HG03378 (cell line): ENCODE measurements around the gene TP53I3.
A peak's percentile ranks its signal among the peaks of the same experiment; 100 is the strongest.
"Not testable (repeated sequence)": the region's sequence is repeated elsewhere in the genome, so short reads cannot be mapped to it uniquely, and the experiment has no call there.

Source experiments
- ATAC-seq: cut with Tn5 transposase; IDR thresholded peaks from one replicate; pipeline ENCODE4 v1.9.1; 2021; ENCODE audit warnings: mild to moderate bottlenecking, moderate library complexity; ENCODE audit not compliant: unreplicated experiment

Gene TP53I3

DNA sequence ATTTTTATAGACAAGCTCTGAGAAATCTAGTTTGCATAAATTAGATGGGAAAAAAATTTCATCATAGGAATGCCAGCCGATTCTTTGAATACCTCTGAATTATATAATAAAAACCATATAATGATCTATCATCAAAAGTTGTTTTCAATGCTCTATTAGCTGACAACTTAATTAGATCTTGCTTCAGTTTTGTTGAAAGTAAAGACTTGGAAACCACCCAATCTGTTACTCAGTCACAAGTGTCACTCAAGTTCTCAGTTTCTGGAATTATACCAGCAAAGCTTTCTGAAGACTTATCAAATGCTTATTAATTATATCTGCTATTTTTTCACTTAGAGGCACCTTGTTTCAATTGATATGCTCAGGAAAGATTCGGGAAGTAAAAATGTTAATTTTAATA is 17.4 kb upstream of the TP53I3 start:
- no peak for ATAC-seq

DNA sequence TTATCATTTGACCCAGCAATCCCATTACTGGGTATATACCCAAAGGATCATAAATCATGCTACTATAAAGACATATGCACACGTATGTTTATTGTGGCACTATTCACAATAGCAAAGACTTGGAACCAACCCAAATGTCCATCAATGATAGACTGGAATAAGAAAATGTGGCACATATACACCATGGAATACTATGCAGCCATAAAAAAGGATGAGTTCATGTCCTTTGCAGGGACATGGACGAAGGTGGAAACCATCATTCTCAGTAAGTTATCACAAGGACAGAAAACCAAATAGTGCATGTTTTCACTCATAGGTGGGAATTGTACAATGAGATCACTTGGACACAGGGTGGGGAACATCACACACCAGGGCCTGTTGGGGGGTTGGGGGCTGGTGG is 16.1 kb upstream of the TP53I3 start:
- ATAC-seq = not testable (repeated sequence)

DNA sequence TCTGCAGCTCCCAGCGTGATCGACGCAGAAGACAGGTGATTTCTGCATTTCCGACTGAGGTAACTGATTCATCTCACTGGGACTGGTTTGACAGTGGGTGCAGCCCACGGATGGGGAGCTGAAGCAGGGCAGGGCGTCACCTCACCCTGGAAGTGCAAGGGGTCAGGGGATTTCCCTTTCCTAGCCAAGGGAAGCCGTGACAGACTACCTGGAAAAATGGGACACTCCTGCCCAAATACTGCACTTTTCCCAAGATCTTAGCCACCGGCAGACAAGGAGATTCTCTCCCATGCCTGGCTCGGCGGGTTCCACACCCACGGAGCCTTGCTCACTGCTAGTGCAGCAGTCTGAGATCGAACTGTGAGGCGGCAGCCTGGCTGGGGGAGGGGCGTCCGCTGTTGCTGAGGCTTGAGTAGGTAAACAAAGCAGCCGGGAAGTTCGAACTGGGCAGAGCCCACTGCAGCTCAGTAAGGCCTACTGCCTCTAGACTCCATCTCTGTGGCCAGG is 10.6 kb upstream of the TP53I3 start:
- not testable (repeated sequence) for ATAC-seq

DNA sequence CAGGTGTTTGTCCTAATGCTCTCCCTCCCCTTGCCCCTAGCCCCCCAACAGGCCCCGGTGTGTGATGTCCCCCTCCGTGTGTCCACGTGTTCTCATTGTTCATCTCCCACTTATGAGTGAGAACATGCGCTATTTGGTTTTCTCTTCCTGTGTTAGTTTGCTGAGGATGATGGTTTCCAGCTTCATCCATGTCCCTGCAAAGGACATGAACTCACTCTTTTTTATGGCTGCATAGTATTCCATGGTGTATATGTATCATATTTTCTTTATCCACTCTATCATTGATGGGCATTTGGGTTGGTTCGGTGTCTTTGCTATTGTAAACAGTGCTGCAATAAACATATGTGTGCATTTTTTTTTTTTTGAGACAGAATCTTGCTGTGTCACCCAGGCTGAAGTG is 8.6 kb upstream of the TP53I3 start:
- ATAC-seq = not testable (repeated sequence)

DNA sequence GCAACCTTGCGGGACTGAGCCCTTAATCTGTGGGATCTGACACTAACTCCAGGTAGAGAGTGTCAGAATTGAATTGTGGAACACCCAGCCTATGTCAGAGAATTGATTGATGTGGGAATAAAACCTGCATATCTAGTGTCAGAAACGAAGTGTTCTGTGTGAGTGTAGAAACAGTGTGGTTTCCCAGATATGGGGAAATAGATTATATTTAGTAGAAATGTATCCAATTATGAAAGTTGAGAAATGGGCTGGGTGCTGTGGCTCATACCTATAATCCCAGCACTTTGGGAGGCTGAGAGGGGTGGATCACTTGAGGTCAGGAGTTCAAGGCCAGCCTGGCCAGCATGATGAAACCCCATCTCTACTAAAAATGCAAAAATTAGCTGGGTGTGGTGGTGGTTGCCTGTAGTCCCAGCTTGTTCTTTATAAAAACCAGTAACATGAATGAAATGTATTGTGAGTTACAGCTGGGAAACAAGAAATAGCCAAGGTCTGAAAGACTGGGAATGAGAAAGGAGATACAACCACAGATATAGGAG is 4.3 kb upstream of the TP53I3 start:
- ATAC-seq = no peak

DNA sequence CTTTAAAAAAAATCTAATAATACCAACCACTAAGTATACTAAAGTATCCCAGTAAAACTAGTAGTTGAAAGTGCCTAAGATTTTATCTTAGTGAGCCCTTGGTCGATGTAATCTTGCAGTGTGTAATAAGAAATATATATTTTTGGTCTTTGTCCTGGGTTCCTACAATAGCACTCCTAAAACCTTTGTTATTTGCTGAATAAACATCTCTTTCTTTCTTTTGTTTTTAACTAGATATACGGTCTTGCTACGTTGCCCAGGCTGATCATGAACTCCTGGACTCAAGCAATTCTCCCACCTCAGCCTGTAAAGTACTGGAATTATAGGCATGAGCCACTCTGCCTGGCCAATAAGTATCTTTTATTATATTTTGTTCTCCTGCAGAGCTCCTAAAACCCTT is 2.4 kb upstream of the TP53I3 start:
- ATAC-seq = no peak

DNA sequence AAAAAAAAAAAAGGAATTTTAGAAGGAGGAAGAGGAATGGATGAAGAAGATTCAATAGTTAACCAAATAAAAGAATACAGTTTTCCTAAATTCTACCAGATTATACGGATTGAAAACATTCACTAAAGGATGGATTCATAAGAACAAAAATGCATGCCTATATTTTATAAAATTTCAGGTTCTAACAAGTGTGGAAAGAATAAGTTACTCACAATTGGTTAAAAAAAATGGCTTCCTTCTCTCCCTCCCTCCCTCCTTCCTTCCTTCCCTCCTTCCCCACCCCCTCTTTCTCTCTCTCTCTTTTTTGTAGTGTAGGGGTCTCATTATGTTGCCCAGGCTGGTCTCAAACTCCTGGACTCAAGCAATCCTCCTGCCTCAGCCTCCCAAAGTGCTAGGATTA is 1.6 kb upstream of the TP53I3 start:
- no peak for ATAC-seq

DNA sequence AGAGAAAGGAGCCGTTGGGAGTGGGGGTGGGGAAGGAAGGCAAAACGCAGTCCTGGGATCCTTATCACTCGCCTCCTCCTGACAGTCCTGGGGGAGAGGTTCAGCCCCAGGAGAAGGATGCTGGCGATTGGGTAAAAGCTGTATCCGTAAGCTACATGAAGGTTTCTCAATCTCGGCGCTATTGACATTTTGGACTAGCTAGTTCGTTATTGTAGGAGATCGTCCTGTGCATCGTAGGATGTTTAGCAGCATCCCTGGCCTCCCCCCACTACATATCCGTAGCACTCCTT is 511 bp upstream of the TP53I3 start:
- ATAC-seq = no peak

DNA sequence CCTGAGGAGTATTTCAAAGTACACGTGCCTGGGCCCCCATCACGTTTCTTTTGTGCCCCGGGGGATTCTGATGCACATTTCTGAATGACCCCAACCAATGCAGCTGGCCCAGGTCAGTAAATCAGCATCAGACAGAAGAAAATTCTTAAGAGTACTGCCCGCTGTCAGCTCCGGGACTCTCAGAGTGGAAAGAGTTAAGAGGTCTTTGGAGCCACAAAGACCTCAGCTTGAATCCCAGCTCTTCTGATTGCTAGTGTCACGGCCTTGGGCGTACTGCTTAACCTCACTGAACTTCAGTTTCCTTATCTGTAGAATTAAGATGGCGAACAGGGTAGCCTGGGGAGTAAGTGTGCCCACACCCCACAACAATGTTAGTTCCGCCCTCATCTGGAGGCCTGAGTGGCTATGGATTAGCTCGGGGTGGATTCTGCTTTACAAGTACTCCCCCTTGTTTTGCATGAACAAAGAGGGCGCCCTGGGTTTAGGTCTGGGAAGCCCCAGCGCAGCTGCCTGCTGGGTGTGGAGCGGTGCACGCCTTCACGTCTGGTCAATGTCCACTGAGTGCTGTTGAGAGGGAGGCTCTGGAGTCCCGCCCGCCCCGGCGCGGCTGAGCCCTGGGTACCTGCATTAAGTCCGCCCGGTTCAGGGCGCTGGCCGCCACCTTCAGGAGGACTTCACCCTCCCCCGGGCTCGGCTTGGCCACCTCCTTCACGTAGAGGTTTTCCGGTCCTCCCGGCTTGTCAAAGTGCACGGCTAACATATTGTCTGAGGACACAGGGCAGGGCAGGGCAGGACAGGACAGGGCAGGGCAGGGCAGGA is 858 bp downstream of the TP53I3 start:
- ATAC-seq = peak; percentile 83

DNA sequence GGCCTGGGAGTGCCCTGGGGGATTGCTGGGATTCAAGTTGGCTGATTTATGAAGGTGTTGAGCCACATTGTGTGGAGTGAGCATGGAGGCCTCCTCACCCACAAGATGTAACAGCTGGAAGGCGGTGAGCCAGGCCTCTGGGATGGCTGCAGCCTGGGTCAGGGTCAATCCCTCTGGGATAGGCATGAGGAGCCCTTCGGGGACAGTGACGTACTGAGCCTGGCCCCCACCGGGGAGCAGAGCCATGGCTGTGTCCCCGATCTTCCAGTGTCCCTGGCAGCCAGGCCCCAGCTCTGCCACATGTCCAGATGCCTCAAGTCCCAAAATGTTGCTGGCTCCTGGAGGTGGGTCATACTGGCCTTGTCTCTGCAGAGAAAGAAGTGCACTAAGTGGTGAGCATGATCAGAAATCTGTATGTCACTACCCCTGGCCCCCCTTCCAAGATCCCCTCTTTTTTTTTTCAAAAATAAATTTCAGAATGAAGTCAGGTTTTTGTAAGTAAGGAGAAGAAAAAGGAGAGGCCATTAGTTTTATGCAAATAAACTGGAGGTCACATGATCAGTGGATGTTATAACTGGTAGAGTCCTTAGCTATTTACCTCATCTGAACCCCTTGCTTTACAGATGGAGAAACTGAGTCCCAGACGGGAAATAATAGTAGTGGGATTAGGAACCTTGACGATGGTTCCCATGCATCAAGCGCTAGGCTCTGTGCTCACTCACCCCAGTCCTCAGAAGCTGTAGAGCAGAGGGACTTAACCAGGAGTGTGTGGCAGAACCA is 1.7 kb downstream of the TP53I3 start:
- no peak for ATAC-seq

DNA sequence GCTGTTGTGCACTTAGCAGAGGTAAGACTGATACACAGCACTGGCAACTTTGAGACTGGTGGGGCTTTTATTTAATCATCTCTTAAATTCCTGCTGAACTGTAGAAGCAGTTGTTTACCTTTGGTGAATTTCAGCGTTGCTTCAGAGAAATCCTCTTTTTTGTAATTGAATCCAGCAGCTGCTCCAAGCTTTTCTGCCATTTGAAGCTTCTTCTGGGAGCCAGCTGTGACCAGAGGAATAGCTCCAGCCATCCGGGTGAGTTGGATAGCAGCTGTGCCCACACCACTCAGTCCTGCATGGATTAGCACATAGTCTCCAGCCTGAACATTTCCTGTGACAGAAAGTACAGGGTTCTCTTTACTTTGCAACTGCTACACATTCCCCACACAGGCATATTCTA is 3.9 kb downstream of the TP53I3 start:
- ATAC-seq = no peak

DNA sequence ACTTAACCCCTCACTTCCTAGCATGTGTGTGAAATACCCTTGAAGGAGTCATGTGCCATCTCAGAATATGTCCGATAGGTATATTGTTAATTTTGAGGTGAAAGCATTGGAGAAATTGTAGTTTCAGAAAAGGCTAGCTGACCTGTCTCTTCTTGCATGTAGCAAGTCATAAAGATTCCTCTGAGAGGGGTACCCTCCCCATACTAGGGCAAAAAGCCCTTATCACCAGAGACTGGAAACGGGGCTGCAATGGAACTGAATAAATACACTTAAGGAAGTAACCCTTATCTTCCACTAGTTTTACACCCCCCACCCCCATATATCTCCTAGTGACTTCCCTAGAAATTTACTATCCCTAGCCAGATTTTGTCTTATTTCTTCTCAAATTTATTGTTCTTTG is 6.8 kb downstream of the TP53I3 start:
- ATAC-seq = no peak

DNA sequence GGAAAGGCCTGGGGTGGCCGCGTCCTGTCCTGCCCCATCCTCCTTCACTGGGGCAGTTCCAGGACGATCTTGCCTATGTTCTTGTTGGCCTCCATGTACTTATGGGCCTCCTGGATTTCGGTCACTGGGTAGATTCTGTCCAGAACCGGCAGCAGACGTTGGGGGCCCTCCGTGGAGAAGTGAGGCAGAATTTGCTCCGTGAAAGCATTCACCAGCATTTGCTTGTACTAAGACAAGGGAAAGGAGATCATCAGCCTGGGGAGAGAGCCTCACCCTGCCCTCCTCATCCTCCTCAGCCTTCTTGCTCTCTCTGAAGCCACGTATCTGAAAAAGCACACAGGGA is 7.1 kb downstream of the TP53I3 start:
- no peak for ATAC-seq

DNA sequence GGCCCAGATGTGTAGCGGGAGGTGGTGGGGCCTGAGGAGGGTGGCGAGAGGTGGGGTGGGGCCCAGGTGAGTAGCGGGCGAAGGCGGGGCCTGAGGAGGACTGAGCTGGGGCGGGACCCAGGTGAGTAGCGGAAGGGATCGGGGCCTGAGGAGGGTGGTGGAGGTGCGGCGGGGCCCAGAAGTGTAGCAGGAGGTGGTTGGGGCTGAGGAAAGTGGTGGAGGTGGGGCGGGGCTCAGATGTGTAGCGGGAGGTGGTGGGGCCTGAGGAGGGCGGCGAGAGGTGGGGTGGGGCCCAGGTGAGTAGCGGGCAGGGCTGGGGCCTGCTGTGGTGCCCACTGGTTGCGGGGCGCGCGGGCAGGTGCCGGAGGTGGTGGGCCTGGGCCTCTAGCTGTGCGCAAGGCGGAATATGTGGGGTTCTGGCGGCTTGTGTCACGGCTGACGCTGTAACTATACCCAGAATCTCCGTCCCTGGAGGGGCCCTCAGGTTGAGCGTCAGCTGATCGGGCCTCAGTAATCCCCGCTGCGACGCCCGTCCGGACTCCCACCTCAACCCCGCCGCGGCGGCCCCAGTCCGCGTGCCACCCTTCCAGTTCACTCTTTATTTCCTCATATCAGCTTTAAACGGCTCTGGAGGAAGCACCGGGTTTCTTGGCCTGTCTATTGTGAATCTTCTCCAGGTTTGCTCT is 7.6 kb downstream of the TP53I3 start:
- no peak for ATAC-seq

DNA sequence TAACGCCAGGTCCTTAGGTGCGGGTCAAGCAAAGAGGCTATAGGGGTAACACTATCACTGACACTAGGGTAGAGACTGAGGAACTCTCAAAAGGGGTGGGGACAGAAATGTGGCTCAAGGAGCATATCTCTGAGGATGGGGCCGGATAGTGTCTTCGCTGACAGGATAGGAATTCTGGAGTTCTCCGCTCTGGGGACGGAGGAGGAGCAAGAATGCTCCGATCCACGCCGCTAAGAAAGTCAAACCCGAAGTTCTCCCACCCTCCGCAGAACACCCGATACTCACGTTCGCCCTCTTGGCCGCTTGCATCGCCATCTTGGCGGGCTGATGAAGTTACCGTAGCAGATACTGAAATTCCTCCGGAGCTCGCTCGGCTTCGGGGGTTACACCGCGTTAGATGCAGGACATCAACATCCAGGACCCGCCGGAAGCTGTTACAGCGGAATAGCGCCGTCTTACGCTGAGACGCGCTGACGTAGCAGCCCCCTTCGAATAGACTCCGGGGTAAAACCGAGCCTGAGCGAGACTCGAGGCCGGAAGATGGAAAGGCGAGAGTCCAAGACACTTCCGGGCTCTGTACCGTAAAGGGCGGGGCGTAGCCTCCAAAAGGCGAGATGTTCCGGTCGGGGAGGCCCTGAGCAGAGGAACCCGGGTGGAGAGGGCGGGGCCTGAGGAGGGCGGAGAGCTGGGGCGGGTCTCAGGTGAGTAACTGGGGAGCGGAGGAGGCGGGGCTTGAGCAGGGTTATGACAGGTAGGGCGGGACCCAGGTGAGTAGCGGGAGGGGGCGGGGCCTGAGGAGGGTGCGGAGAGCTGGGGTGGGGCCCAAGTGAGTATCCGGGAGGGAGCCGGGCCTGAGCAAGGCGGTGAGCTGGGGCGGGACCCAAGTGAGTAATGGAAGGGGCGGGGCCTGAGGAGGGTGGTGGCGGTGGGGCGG is 8.5 kb downstream of the TP53I3 start, which contains the start of gene SF3B6:
SF3B6 (minus strand) TSS at position 412 of the 934 bp plus-strand sequence; CDS start at position 315, 97 bp downstream.
- ATAC-seq = peak; percentile 94

DNA sequence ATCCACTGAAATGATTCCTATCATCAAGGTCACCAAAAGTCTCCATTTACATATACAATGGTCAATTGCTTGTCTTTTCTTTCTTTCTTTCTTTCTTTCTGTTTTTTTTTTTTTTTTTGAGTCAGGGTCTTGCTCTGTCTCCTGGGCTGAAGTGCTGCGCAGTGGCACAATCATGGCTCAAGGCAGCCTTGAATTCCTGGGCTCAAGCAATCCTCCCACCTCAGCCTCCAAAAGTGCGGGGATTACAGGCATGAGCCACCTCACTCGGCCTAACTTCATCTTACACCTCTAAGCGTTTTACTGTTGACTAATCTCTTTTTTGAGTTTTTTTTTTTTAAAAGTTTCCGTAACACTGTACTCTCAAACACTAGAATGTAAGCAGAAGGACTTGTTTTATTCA is 9.4 kb downstream of the TP53I3 start:
- no peak for ATAC-seq

DNA sequence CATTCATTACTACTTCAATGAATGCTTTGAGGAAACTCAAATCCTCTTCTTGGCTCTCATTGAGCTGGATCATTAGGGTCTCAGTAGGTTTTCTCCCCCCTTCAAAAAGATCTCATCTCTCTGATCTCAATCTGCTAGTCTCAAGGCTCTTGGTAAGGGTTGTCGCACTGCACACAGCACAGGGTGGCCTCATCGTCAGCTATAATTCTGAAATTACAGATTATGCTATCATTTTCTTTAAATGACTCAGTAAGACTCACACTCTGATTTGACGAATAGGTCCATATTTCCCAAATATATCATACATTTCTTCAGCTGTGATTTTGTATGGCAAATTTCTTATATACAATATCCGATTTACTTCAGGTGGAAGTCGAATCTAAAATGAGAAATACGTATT is 10.8 kb downstream of the TP53I3 start:
- ATAC-seq = no peak

DNA sequence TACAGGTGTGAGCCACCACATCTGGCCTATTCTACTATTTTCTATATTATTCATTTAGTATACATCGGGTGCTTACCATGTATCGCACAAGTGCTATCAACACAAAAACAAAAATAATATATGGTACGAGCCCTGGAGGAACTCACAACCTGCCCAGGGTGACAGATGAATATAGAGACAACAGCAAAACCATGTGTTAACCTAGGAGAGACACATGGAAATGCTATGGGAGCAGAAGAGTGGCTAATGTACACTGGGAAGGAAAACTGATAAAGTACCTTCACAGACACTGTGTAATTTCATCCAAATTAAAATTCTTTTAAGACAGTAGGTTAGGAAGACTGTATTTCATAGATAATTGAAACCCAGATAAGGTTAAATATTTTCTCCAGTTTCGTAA is 12.4 kb downstream of the TP53I3 start:
- ATAC-seq = no peak

DNA sequence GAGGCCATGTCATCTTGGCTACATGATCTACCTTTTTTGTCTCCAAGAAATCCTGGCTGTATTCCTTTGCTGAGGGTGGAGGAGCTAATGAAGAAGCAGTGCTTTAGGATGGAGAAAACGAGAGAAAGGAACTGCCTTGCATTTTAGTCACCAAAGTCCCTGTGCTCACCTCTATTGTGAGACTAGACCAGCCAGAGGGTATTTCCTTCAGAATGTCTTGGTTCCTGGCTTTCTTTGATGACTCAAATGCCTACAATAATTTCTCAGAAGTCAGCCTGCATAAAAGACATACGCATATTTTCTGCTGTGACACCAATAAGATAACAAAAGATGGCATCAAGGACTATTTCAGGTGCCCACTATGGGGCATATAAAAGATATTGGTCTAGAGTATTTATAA is 19.3 kb downstream of the TP53I3 start:
- no peak for ATAC-seq

DNA sequence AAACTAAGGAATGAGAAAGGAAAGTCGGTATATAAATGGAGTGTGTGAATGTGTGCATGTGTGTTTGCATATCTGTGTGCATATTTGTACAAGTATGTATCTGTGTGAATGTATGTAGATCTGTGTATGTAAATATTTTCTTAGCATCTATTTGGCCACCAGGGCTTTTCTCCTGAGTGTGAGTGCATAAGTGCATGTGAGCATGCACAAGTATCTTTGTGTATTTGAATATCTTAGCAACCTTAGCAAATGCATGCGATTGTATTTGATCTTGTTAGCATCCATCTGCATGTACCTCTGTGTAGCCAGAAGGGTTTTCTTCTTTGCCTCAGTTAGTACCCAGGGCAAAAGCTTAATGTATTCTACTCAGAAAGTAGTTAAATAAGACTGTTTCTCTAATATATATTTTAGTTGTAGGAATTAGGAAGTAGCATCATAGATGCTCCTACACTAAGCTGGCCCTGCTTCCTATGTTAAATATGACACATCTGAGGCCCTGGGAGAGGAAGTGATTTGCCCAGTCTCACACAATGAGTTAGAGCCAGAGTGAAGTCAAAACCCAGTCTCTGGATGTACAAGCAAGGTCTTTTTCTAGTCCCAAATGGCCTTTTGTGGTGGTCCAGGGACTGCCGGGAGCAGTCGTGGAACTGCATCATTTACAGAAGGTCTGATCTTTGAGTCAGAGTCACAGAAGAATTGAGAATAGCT is 25.9 kb downstream of the TP53I3 start:
- no peak for ATAC-seq
